Adrenal gland (tissue), 5 donors: ENCODE results near the gene PRKCH.

Experiments used
- POLR2A ChIP-seq, 2 donors: fragments of 450-650 bp; IDR thresholded peaks; one replicate each; pipeline ENCODE4 v1.6.1; 2017; ENCODE audit warnings: antibody characterized with exemption in 2 of 2, mild to moderate bottlenecking in 2 of 2, moderate library complexity in 1 of 2
- TF ChIP-seq, protein P1 (sequence below), 6 experiments: fragments of 450-650 bp in 4 of 6; fragments of 200-600 bp in 2 of 6; sonication (generic) in 1 of 6; IDR thresholded peaks; 1 replicate in 5 of 6; 2 replicates in 1 of 6; pipeline versions ENCODE4 v1.5.1 to v1.8.0; 2016 to 2021; ENCODE audit warnings: antibody characterized with exemption in 6 of 6, mild to moderate bottlenecking in 2 of 6, moderate library complexity in 1 of 6
- donor health status: DM: no; HTN: no; CAD: no.

DNA sequence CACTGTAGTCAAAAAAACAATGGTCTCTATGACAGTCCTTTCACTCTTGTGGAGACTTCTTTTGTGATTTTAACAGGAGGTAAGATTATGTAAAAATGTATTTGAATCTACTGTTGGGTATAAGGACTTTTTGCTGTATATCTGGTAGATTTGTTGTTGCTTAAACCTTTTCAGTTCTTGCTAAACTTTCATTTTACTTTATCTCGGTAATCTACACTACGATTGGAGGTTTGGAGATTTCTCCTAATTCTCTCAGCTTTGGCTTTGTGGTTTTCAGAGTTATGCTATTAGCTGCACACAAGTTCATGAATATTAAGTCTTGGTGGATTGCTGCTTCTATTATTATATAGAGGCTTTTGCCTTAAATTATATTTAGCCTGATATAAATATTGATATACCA lies 257.4 kb downstream of the PRKCH start:
- TF ChIP-seq, protein P1, sequence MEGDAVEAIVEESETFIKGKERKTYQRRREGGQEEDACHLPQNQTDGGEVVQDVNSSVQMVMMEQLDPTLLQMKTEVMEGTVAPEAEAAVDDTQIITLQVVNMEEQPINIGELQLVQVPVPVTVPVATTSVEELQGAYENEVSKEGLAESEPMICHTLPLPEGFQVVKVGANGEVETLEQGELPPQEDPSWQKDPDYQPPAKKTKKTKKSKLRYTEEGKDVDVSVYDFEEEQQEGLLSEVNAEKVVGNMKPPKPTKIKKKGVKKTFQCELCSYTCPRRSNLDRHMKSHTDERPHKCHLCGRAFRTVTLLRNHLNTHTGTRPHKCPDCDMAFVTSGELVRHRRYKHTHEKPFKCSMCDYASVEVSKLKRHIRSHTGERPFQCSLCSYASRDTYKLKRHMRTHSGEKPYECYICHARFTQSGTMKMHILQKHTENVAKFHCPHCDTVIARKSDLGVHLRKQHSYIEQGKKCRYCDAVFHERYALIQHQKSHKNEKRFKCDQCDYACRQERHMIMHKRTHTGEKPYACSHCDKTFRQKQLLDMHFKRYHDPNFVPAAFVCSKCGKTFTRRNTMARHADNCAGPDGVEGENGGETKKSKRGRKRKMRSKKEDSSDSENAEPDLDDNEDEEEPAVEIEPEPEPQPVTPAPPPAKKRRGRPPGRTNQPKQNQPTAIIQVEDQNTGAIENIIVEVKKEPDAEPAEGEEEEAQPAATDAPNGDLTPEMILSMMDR (IDR thresholded peaks at IDR 0.05): no peak
- TF ChIP-seq POLR2A (IDR thresholded peaks at IDR 0.05): no peak
